OCI-LY3 (cell line): ENCODE results near the gene PPP2R1B.

Experiments used
- CTCF ChIP-seq: fragments of 200-600, 300-600 bp; sonication (generic); IDR thresholded peaks from 2 replicates; pipeline ENCODE4 v1.5.1; 2014; ENCODE audit warnings: antibody characterized with exemption, low read length, low read depth
- EZH2phosphoT487 ChIP-seq: fragments of 200-600 bp; shearing (Covaris generic); IDR thresholded peaks from 2 replicates; pipeline ENCODE4 v1.6.1; 2018; ENCODE audit warnings: antibody characterized with exemption, mixed run types, low read depth

GRCh38 chr11:111774955-111775710, 8.9 kb upstream of the PPP2R1B start:
- TF ChIP-seq CTCF, result no peak
- TF ChIP-seq EZH2phosphoT487, result no peak
